Inflammatory macrophage treated with lipopolysaccharide for 1 hour (primary cell): Measurements from ENCODE around the gene RNASE8.

Source experiments
- DNase-seq, 2 donors: peaks; one replicate each; pipeline ENCODE4 v3.0.0-alpha.2; 2020 to 2022

RNASE8 gene

GRCh38 chr14:21054123-21054767 lies 3.4 kb upstream of the RNASE8 start:
- DNase-seq = no peak

GRCh38 chr14:21054768-21055145 lies 2.9 kb upstream of the RNASE8 start:
- DNase-seq = no peak

- DNase-seq = no peak
Observed at GRCh38 chr14:21055432-21056117, 2.0 kb upstream of the RNASE8 start.

- no peak for DNase-seq
Observed at GRCh38 chr14:21056520-21057163, 980 bp upstream of the RNASE8 start.

- DNase-seq = no peak
Observed at GRCh38 chr14:21058903-21059302, 1.3 kb downstream of the RNASE8 start.

- no peak for DNase-seq
Observed at GRCh38 chr14:21059842-21060613, 2.4 kb downstream of the RNASE8 start.

- DNase-seq = no peak
Observed at GRCh38 chr14:21060614-21061346, 3.2 kb downstream of the RNASE8 start.

GRCh38 chr14:21061347-21061668 lies 3.7 kb downstream of the RNASE8 start:
- no peak for DNase-seq

- DNase-seq = no peak
Observed at GRCh38 chr14:21063479-21063878, 5.9 kb downstream of the RNASE8 start.

- no peak for DNase-seq
Observed at GRCh38 chr14:21066882-21067502, 9.4 kb downstream of the RNASE8 start.

GRCh38 chr14:21068521-21069387 lies 11.1 kb downstream of the RNASE8 start:
- DNase-seq = peak; percentile 38 to 74

- no peak for DNase-seq
Observed at GRCh38 chr14:21069388-21070082, 11.9 kb downstream of the RNASE8 start.

- peak in 1 of 2 donors; percentile 20 for DNase-seq
Observed at GRCh38 chr14:21070083-21070609, 12.5 kb downstream of the RNASE8 start, which contains the start of gene ARHGEF40. Gene ARHGEF40 (plus strand): TSS chr14:21070304. CDS start chr14:21070397, 93 bp downstream.

GRCh38 chr14:21070610-21071224 lies 13.1 kb downstream of the RNASE8 start:
- peak in 1 of 2 donors; percentile 49 for DNase-seq

GRCh38 chr14:21071225-21072030 lies 13.8 kb downstream of the RNASE8 start:
- DNase-seq = peak; percentile 57 to 61

GRCh38 chr14:21072031-21072473 lies 14.4 kb downstream of the RNASE8 start:
- peak; percentile 79 to 89 for DNase-seq

GRCh38 chr14:21072781-21073339 lies 15.2 kb downstream of the RNASE8 start:
- no peak for DNase-seq

- no peak for DNase-seq
Observed at GRCh38 chr14:21073921-21074320, 16.3 kb downstream of the RNASE8 start.
